ENCODE results near the gene JAG2. TPM values are rescaled to one million over a fixed set of nuclear protein-coding genes. Genes with fewer than 3 reads are reported as not detected.

JAG2 gene
- total and polyA plus RNA-seq, 12 donors: 0.83 to 16.2 (median 4.0) TPM

DNA sequence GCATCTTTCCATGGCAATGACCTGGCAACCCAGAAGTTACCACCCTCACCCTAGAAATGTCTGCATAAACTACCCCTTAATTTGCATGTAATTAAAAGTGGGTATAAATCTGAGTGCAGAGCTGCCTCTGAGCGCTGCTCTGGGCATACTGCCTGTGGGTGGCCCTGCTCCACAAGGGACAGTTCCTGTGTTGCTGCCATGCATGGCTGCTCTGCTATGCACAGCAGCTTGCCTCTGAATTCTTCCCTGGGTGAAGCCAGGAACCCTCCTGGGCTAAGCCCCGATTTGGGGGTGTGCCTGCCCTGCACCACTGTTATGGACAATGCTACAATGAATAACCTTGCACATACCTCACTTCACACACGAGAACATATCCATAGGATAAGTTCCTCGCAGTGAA, 67.7 kb downstream of the JAG2 start:
- H3K4me1 ChIP-seq (replicated peaks in 1 of 2): no peaks in the 10 kb centered on the region
- no peaks in the 10 kb centered on the region for H3K9me3 ChIP-seq (replicated peaks in 1 of 3)
- H3K36me3 ChIP-seq (replicated peaks in 1 of 2): no peaks in the 10 kb centered on the region
- H3K27me3 ChIP-seq: peaks cover 23% of the 10 kb centered on the region
- H3K4me3 ChIP-seq: no peak overlapping the region
- no peak overlapping the region for H3K27ac ChIP-seq
- intact Hi-C loops (cut with DNase I): no loop called here
- 74 to 90% (median 79%) methylated on average over 4 of the region's 4 CpGs for WGBS, 4 donors
- TF ChIP-seq, protein P1, sequence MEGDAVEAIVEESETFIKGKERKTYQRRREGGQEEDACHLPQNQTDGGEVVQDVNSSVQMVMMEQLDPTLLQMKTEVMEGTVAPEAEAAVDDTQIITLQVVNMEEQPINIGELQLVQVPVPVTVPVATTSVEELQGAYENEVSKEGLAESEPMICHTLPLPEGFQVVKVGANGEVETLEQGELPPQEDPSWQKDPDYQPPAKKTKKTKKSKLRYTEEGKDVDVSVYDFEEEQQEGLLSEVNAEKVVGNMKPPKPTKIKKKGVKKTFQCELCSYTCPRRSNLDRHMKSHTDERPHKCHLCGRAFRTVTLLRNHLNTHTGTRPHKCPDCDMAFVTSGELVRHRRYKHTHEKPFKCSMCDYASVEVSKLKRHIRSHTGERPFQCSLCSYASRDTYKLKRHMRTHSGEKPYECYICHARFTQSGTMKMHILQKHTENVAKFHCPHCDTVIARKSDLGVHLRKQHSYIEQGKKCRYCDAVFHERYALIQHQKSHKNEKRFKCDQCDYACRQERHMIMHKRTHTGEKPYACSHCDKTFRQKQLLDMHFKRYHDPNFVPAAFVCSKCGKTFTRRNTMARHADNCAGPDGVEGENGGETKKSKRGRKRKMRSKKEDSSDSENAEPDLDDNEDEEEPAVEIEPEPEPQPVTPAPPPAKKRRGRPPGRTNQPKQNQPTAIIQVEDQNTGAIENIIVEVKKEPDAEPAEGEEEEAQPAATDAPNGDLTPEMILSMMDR (IDR thresholded peaks at IDR 0.05): no peak
- TF ChIP-seq POLR2A (IDR thresholded peaks at IDR 0.05): no peak
- no peak for DNase-seq

GRCh38 chr14:105099778-105100177, 68.8 kb downstream of the JAG2 start:
- DNase-seq: no peak
- H3K4me3 ChIP-seq: no peak overlapping the region
- TF ChIP-seq, protein P1 (IDR thresholded peaks at IDR 0.05): no peak
- no peak for TF ChIP-seq POLR2A (IDR thresholded peaks at IDR 0.05)
- no peaks in the 10 kb centered on the region for H3K36me3 ChIP-seq (replicated peaks in 1 of 2)
- H3K27me3 ChIP-seq: peaks cover 23% of the 10 kb centered on the region
- H3K9me3 ChIP-seq (replicated peaks in 1 of 3): no peaks in the 10 kb centered on the region
- 60 to 73% (median 69%) methylated on average over 6 of the region's 6 CpGs for WGBS, 4 donors
- no peaks in the 10 kb centered on the region for H3K4me1 ChIP-seq (replicated peaks in 1 of 2)
- intact Hi-C loops (cut with DNase I): no loop called here
- no peak overlapping the region for H3K27ac ChIP-seq

GRCh38 chr14:105098316-105098715, 70.3 kb downstream of the JAG2 start:
- DNase-seq: no peak
- WGBS, 4 donors: 79 to 89% (median 85%) methylated on average over 8 of the region's 8 CpGs
- Histone ChIP-seq H3K4me3 (no peak overlapping the region), H3K36me3 (replicated peaks in 1 of 2) (no peaks in the 10 kb centered on the region), H3K27ac (no peak overlapping the region), H3K4me1 (replicated peaks in 1 of 2) (peaks cover 0 to 6% of the 10 kb centered on the region in 2 donors), H3K27me3 (peaks cover 12% of the 10 kb centered on the region), H3K9me3 (replicated peaks in 1 of 3) (no peaks in the 10 kb centered on the region)
- TF ChIP-seq, protein P1 (IDR thresholded peaks at IDR 0.05): no peak
- no peak for TF ChIP-seq POLR2A (IDR thresholded peaks at IDR 0.05)
- intact Hi-C loops (cut with DNase I): no loop called here

DNA sequence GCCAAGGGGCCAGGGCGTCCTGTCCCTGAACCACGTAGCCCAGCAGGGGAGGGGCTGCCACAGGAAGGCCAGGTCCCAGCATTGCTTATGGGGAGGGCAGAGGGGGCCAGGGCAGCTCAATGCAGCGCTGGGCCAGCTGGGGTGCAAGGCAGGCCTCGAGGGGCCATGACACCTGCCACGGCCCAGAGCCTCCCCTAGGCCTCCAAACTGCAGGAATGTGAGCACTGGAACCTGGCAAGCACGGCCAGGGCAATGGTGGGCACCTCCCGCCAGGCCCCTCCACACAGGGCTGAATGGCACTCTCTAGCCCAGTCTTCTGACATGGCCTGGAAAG, 70.8 kb downstream of the JAG2 start:
- DNase-seq: no peak
- Histone ChIP-seq H3K27ac (no peak overlapping the region), H3K4me3 (no peak overlapping the region), H3K9me3 (replicated peaks in 1 of 3) (no peaks in the 10 kb centered on the region), H3K4me1 (replicated peaks in 1 of 2) (peaks cover under 1 to 9% of the 10 kb centered on the region in 2 donors), H3K27me3 (peaks cover 8% of the 10 kb centered on the region), H3K36me3 (replicated peaks in 1 of 2) (no peaks in the 10 kb centered on the region)
- TF ChIP-seq, protein P1 (IDR thresholded peaks at IDR 0.05): no peak
- TF ChIP-seq POLR2A (IDR thresholded peaks at IDR 0.05): no peak
- 72 to 92% (median 74%) methylated on average over 2 to 7 of the region's 7 CpGs for WGBS, 4 donors
- intact Hi-C loops (cut with DNase I): no loop called here
